GM13977 (cell line): ENCODE results near the gene GRIN2C.

Source experiments
- DNase-seq: peaks from one replicate; pipeline ENCODE4 v3.0.0; 2012; ENCODE audit warnings: low spot score
- in situ Hi-C: fragments of 300-500 bp; cut with MboI; formaldehyde crosslinking; loops from one replicate; pipeline ENCODE4 v1.12.0; 2022; ENCODE audit warnings: low sequenced_read_pairs, low pct_unique_long_range_greater_than_20kb, mixed read lengths, inconsistent platforms; ENCODE audit not compliant: unreplicated experiment
- TF ChIP-seq, protein P1 (sequence below): IDR thresholded peaks from 2 replicates; pipeline ENCODE4 v1.5.1; 2012; ENCODE audit warnings: mild to moderate bottlenecking, control low read depth; ENCODE audit not compliant: insufficient read depth; ENCODE audit errors: extremely low read depth, missing control alignments

The GRIN2C gene

DNA sequence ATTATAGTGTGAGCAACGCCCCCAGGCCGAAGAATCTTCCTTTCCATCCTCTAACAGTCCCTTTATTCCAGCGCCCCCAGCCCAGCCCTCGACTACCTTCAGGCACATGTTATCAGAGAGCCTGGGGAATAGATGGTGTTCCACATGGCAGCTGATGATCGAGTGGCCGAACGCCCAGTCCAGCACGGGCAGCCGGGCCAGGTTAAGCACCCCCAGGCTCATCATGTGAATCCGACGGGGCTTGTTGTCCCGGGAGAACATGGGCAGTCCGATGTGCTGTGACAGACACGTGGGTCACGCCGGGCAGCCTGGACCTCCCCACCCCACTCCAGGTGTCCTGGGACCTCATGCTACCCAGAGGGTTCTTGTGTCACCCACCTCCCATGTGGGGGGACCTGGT, 19.6 kb upstream of the GRIN2C start:
- in situ Hi-C loops: no loop called here
- TF ChIP-seq, protein P1, sequence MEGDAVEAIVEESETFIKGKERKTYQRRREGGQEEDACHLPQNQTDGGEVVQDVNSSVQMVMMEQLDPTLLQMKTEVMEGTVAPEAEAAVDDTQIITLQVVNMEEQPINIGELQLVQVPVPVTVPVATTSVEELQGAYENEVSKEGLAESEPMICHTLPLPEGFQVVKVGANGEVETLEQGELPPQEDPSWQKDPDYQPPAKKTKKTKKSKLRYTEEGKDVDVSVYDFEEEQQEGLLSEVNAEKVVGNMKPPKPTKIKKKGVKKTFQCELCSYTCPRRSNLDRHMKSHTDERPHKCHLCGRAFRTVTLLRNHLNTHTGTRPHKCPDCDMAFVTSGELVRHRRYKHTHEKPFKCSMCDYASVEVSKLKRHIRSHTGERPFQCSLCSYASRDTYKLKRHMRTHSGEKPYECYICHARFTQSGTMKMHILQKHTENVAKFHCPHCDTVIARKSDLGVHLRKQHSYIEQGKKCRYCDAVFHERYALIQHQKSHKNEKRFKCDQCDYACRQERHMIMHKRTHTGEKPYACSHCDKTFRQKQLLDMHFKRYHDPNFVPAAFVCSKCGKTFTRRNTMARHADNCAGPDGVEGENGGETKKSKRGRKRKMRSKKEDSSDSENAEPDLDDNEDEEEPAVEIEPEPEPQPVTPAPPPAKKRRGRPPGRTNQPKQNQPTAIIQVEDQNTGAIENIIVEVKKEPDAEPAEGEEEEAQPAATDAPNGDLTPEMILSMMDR: no peak
- no peak for DNase-seq

- TF ChIP-seq, protein P1: no peak
- in situ Hi-C loops: no loop called here
Observed at GRCh38 chr17:74878658-74879057, 19.0 kb upstream of the GRIN2C start.

GRCh38 chr17:74877592-74878548, 18.2 kb upstream of the GRIN2C start:
- in situ Hi-C loops: no loop called here
- TF ChIP-seq, protein P1: no peak
- no peak for DNase-seq

More at GRCh38 chr17:74878658-74879057, 19.0 kb upstream of the GRIN2C start:
- DNase-seq: no peak

- in situ Hi-C loops: no loop called here
- TF ChIP-seq, protein P1: no peak
- no peak for DNase-seq
Observed at GRCh38 chr17:74875977-74876593, 16.4 kb upstream of the GRIN2C start.

- TF ChIP-seq, protein P1: no peak
- DNase-seq: no peak
- in situ Hi-C loops: no loop called here
Observed at GRCh38 chr17:74875155-74875976, 15.7 kb upstream of the GRIN2C start.

- no peak for DNase-seq
- in situ Hi-C loops: no loop called here
- TF ChIP-seq, protein P1: no peak
Observed at GRCh38 chr17:74874615-74875037, 14.9 kb upstream of the GRIN2C start.
